ENCODE measurements around the gene LEMD2.

DNA sequence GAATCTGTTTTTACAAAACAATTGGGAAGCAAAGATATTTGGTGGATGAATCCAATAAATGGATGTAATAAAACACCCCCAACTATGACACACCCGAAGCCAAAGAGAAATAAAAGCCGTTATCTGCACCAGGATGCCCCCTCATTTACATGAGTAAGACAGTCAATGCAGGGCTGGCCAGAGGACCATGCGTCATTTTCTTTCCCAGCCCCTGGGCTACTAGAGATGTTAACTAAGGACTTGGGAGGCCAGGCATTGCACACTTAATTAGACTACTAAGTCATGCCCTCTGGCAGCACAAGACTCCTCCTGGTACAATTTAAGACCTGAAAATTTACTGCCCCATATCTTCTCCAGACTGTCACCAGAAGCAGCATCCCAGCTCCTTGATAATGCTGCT, 3.2 kb downstream of the LEMD2 start:
- TF ChIP-seq HDGF (IDR thresholded peaks at IDR 0.05; ENCODE audit: borderline replicate concordance), result no peak
- TF ChIP-seq FOXK2 (IDR thresholded peaks at IDR 0.05), result no peak
- no peak for TF ChIP-seq ZNF384 (IDR thresholded peaks at IDR 0.05)
- no peak for TF ChIP-seq SP1 (IDR thresholded peaks at IDR 0.05)
- TF ChIP-seq FOXM1 (IDR thresholded peaks at IDR 0.05; ENCODE audit: borderline replicate concordance), result no peak
- TF ChIP-seq TARDBP (IDR thresholded peaks at IDR 0.05), result no peak
- TF ChIP-seq BHLHE40 (IDR thresholded peaks at IDR 0.05; ENCODE audit: borderline replicate concordance), result no peak
- TF ChIP-seq, protein P1, sequence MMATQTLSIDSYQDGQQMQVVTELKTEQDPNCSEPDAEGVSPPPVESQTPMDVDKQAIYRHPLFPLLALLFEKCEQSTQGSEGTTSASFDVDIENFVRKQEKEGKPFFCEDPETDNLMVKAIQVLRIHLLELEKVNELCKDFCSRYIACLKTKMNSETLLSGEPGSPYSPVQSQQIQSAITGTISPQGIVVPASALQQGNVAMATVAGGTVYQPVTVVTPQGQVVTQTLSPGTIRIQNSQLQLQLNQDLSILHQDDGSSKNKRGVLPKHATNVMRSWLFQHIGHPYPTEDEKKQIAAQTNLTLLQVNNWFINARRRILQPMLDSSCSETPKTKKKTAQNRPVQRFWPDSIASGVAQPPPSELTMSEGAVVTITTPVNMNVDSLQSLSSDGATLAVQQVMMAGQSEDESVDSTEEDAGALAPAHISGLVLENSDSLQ (IDR thresholded peaks at IDR 0.05), result no peak
- TF ChIP-seq SUZ12 (IDR thresholded peaks at IDR 0.05), result no peak
- no peak for TF ChIP-seq ELF4 (IDR thresholded peaks at IDR 0.05)
- TF ChIP-seq NFRKB (IDR thresholded peaks at IDR 0.05), result no peak
- TF ChIP-seq LEF1 (IDR thresholded peaks at IDR 0.05; ENCODE audit: borderline replicate concordance), result no peak
- no peak for TF ChIP-seq CTBP1 (IDR thresholded peaks at IDR 0.05; ENCODE audit: borderline replicate concordance)

Measured in HEK293T (cell line).